Measurements from ENCODE around the gene FBXL7. TPM values are rescaled to one million over a fixed set of nuclear protein-coding genes. Genes with fewer than 3 reads are reported as not detected.

The FBXL7 gene
- total and polyA plus RNA-seq, 2 donors (not counting 1 experiment from before 2014, with no cell fraction given), result not detected

- WGBS (ENCODE audit: insufficient coverage), result 100% methylated on average over 1 of the region's 1 CpG
- DNase-seq (no peak), ATAC-seq (ENCODE audit: low read depth) (no peak)
- Histone ChIP-seq H2AFZ (ENCODE audit: insufficient read depth, low read depth, low read length, poor library complexity, severe bottlenecking) (no peak overlapping the region), H3K4me3 (ENCODE audit: control extremely low read depth in 1 of 5, extremely low read depth in 1 of 5, insufficient read depth in 1 of 5, low read depth in 2 of 5, low read length in 4 of 5) (no peak overlapping the region), H3K4me1 (ENCODE audit: control insufficient read depth in 2 of 2, insufficient read depth in 2 of 2, low read length in 2 of 2) (no peaks in the 10 kb centered on the region), H3K9ac (ENCODE audit: low read length) (no peak overlapping the region), H3K36me3 (replicated peaks in 1 of 2; ENCODE audit: control extremely low read depth in 1 of 2, control insufficient read depth in 1 of 2, extremely low read depth in 1 of 2, insufficient read depth in 2 of 2, low read length in 1 of 2) (no peaks in the 10 kb centered on the region), H3K9me3 (ENCODE audit: control extremely low read depth in 1 of 3, control insufficient read depth in 2 of 3, insufficient read depth in 1 of 3, low read length in 2 of 3) (peaks cover 0 to 6% (median 0%) of the 10 kb centered on the region in 3 donors), H4K20me1 (ENCODE audit: control insufficient read depth, insufficient read depth, low read length, poor library complexity, severe bottlenecking) (no peaks in the 10 kb centered on the region), H3K79me2 (ENCODE audit: control insufficient read depth, insufficient read depth, low read length) (no peaks in the 10 kb centered on the region), H3K4me2 (replicated peaks; ENCODE audit: low read depth, low read length, poor library complexity, severe bottlenecking) (no peak overlapping the region), H3K27ac (ENCODE audit: low read length in 2 of 2) (no peak overlapping the region), H3K27me3 (replicated peaks in 1 of 4; ENCODE audit: control extremely low read depth in 1 of 4, control insufficient read depth in 3 of 4, insufficient read depth in 4 of 4, low read length in 3 of 4) (no peaks in the 10 kb centered on the region)
- no peaks in the 10 kb centered on the region for H3K9me3 Mint-ChIP-seq (ENCODE audit: insufficient read depth)
- no peaks in the 10 kb centered on the region for H3K27me3 Mint-ChIP-seq
- no peak for TF ChIP-seq CTCF (IDR thresholded peaks at IDR 0.05)
- no peak for TF ChIP-seq EZH2 (IDR thresholded peaks at IDR 0.05; ENCODE audit: borderline replicate concordance, insufficient read depth, low read depth, low read length, poor library complexity, severe bottlenecking)
- CTCF ChIA-PET, result no interaction called here
- intact Hi-C loops (cut with micrococcal nuclease), result no loop called here
- no peaks in the 10 kb centered on the region for H3K4me1 Mint-ChIP-seq
- POLR2A ChIA-PET, result no interaction called here
- H3K27ac Mint-ChIP-seq, result no peak overlapping the region
- no peak overlapping the region for H3K4me3 Mint-ChIP-seq
These were observed 327.8 kb downstream of the FBXL7 start for GRCh38 chr5:15827741-15828140.

GRCh38 chr5:15831408-15831807 lies 331.4 kb downstream of the FBXL7 start:
- Histone ChIP-seq H3K4me3 (ENCODE audit: control extremely low read depth in 1 of 5, extremely low read depth in 1 of 5, insufficient read depth in 1 of 5, low read depth in 2 of 5, low read length in 4 of 5) (no peak overlapping the region), H3K27me3 (replicated peaks in 1 of 4; ENCODE audit: control extremely low read depth in 1 of 4, control insufficient read depth in 3 of 4, insufficient read depth in 4 of 4, low read length in 3 of 4) (no peaks in the 10 kb centered on the region), H3K4me1 (ENCODE audit: control insufficient read depth in 2 of 2, insufficient read depth in 2 of 2, low read length in 2 of 2) (no peaks in the 10 kb centered on the region), H3K9me3 (ENCODE audit: control extremely low read depth in 1 of 3, control insufficient read depth in 2 of 3, insufficient read depth in 1 of 3, low read length in 2 of 3) (peaks cover 0 to 6% (median 0%) of the 10 kb centered on the region in 3 donors), H4K20me1 (ENCODE audit: control insufficient read depth, insufficient read depth, low read length, poor library complexity, severe bottlenecking) (no peaks in the 10 kb centered on the region), H3K4me2 (replicated peaks; ENCODE audit: low read depth, low read length, poor library complexity, severe bottlenecking) (no peak overlapping the region), H3K27ac (ENCODE audit: low read length in 2 of 2) (no peak overlapping the region), H3K36me3 (replicated peaks in 1 of 2; ENCODE audit: control extremely low read depth in 1 of 2, control insufficient read depth in 1 of 2, extremely low read depth in 1 of 2, insufficient read depth in 2 of 2, low read length in 1 of 2) (no peaks in the 10 kb centered on the region), H3K9ac (ENCODE audit: low read length) (no peak overlapping the region), H3K79me2 (ENCODE audit: control insufficient read depth, insufficient read depth, low read length) (no peaks in the 10 kb centered on the region), H2AFZ (ENCODE audit: insufficient read depth, low read depth, low read length, poor library complexity, severe bottlenecking) (no peak overlapping the region)
- no peaks in the 10 kb centered on the region for H3K27me3 Mint-ChIP-seq
- H3K4me3 Mint-ChIP-seq, result no peak overlapping the region
- ATAC-seq (ENCODE audit: low read depth) (no peak), DNase-seq (no peak)
- ChIA-PET POLR2A (no interaction called here), CTCF (no interaction called here)
- TF ChIP-seq CTCF (IDR thresholded peaks at IDR 0.05) (no peak), EZH2 (IDR thresholded peaks at IDR 0.05; ENCODE audit: borderline replicate concordance, insufficient read depth, low read depth, low read length, poor library complexity, severe bottlenecking) (no peak)
- H3K27ac Mint-ChIP-seq, result no peak overlapping the region
- H3K9me3 Mint-ChIP-seq (ENCODE audit: insufficient read depth), result no peaks in the 10 kb centered on the region
- WGBS (ENCODE audit: insufficient coverage), result 90% methylated on average over 4 of the region's 4 CpGs
- intact Hi-C loops (cut with micrococcal nuclease), result no loop called here
- H3K4me1 Mint-ChIP-seq, result no peaks in the 10 kb centered on the region

Measured in B cell (primary cell).